Skeletal muscle tissue (tissue), 4 donors: ENCODE results near the gene SSR4. TPM values are rescaled to one million over a fixed set of nuclear protein-coding genes. Genes with fewer than 3 reads are reported as not detected.

Source experiments
- H3K27ac ChIP-seq: one replicate; pipeline ENCODE4 v1.7.0; 2013; ENCODE audit warnings: mild to moderate bottlenecking, low read depth, low read length, inconsistent platforms
- H3K27me3 ChIP-seq, 3 donors: one replicate each; pipeline ENCODE4 v1.7.0; 2013; ENCODE audit warnings: low read length in 3 of 3; ENCODE audit not compliant: control insufficient read depth in 3 of 3, insufficient read depth in 3 of 3
- H3K36me3 ChIP-seq, 3 donors: one replicate each; pipeline ENCODE4 v1.7.0; 2013; ENCODE audit warnings: low read length in 3 of 3; ENCODE audit not compliant: control insufficient read depth in 3 of 3, insufficient read depth in 3 of 3
- H3K4me1 ChIP-seq, 3 donors: one replicate each; pipeline ENCODE4 v1.7.0; 2013; ENCODE audit warnings: low read length in 3 of 3, mild to moderate bottlenecking in 3 of 3; ENCODE audit not compliant: control insufficient read depth in 3 of 3, insufficient read depth in 3 of 3
- H3K4me3 ChIP-seq, 3 donors: one replicate each; pipeline ENCODE4 v1.7.0; 2013; ENCODE audit warnings: low read length in 3 of 3
- H3K9ac ChIP-seq, 3 donors: one replicate each; pipeline ENCODE4 v1.7.0; 2013; ENCODE audit warnings: low read length in 3 of 3, mild to moderate bottlenecking in 3 of 3, moderate library complexity in 2 of 3, low read depth in 1 of 3
- H3K9me3 ChIP-seq, 3 donors: one replicate each; pipeline ENCODE4 v1.7.0; 2013; ENCODE audit warnings: low read length in 3 of 3; ENCODE audit not compliant: control insufficient read depth in 3 of 3
- total RNA-seq: library from RNA; depleted of rRNA; stranded (reverse); fragments of >200 nt; gene quantifications from one replicate; pipeline ENCODE4 v1.2.3, GENCODE V29; 2014
- donor health status: Osteomylitis.

SSR4 gene
- total RNA-seq, 1 donor from 2014 or later, result 85.6 TPM

DNA sequence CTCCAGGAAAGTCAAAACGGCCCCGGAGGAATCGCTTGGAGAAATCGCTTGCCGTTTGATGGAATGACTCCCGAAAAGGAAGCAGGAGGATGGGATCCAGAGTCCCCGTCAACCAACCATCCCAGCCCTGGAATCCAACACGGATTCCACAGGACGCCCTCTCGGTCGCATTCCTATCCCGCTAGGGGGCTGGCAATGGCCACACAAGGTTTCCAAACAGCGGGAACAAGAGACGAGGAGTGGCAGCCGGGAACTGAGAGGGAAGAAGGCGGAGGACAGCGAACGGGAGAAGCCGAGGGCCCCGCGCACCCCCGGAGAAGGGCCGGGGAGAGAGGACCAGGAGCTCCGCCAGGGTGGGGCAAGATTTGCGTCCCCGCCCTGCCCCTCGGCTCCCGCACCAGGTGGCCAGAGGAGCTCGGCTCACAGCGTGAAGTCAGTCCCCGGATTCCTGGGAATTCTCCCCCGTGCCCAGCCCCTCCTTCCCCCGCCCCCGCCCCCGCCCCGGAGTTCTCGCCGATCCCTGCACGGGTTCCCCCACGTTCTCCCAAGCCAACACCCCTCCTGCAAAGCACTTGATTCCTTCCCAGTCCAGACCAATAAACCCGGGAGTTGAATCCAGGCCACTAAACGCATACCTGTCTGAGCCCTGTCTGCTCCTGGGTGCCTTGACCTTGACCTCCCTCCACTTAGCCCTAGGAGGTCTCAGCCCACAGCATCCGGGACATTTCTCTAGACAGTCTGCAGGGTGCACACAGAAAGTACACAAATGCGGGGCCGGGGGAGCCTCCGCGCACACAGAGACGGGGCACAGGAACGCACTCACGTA lies 34.5 kb downstream of the SSR4 start:
- no peaks in the 10 kb centered on the region for H3K36me3 ChIP-seq
- peak overlapping the region; percentile 1 to 38 (median 35) for H3K4me3 ChIP-seq
- H3K4me1 ChIP-seq, result peaks cover 0 to 3% (median 0%) of the 10 kb centered on the region in 3 donors
- no peaks in the 10 kb centered on the region for H3K9me3 ChIP-seq
- peak overlapping the region in 1 of 3 donors; percentile 16 for H3K9ac ChIP-seq
- peaks cover 0 to 28% (median 4%) of the 10 kb centered on the region in 3 donors for H3K27me3 ChIP-seq
- no peak overlapping the region for H3K27ac ChIP-seq

DNA sequence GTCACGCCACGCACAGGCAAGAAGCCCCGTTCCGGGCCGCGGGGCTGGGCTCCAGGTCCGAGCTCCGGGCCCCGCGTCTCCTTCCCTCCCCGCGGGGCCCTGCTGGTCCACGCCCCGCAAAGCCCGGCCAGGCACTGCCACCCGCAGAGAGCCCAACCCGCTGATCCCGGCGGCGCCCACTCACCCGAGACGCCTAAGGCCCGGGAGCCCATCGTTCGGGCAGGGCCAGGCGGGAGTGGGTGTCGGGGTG lies 35.0 kb downstream of the SSR4 start:
- H3K9me3 ChIP-seq, result no peaks in the 10 kb centered on the region
- no peak overlapping the region for H3K27ac ChIP-seq
- peaks cover 0 to 26% (median 3%) of the 10 kb centered on the region in 3 donors for H3K27me3 ChIP-seq
- H3K9ac ChIP-seq, result peak overlapping the region in 1 of 3 donors; percentile 16
- peaks cover 0 to 3% (median 0%) of the 10 kb centered on the region in 3 donors for H3K4me1 ChIP-seq
- H3K36me3 ChIP-seq, result no peaks in the 10 kb centered on the region
- peak overlapping the region in 2 of 3 donors; percentile 1 to 35 for H3K4me3 ChIP-seq

DNA sequence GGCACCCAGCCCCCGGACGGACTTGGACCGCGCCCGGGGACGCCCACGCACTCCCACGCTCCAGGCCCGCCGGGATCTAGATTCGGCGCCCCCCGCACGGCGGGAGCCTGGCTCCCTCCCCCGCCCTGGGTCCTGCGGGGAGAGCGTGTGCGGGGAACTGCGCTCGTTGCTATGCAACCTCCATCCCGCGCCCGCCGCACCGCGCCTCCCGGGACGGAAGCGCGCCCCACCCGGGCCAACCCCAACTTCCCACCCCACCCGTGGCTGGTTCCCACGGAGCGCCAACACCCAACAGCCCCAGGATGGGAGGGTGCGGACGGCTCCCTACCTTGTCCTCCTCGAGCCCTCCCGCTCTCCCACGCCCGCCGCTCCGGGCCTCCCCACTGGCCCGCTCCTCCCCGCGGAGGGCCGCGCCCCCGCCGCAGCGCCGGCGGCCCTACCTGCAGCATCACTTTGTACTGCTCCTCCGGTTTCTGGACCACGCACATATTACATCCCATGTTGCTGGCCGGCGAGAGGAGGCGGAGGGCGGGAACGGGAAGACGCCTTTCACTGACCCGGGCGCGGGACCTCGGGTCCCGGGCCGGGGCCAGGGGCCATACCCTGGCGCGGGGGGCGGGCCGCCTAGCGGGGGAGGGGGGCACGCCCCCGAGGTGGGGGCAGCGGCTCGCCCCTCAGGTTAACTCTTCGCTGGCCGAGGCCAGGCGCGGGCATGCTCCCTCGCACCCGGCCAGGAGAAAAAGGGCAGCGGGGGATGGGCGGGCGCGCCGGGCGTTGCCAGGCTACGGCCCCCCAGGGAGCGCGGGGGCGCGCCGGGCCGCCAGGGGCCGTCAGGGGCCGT lies 35.6 kb downstream of the SSR4 start, which contains the start of gene PDZD4:
Gene PDZD4, minus strand, starts transcription at position 746 of the 841 bp plus-strand sequence. Its CDS starts 246 bp downstream, at position 500.
- H3K9ac ChIP-seq, result peak within 1 kb of the TSS in 1 of 3 donors; percentile 16
- peaks cover 0 to 3% (median 0%) of the 10 kb centered on the region in 3 donors for H3K4me1 ChIP-seq
- no peak within 1 kb of the TSS for H3K27ac ChIP-seq
- H3K36me3 ChIP-seq, result no peaks in the 10 kb centered on the region
- peaks cover 0 to 25% (median 3%) of the 10 kb centered on the region in 3 donors for H3K27me3 ChIP-seq
- peak within 1 kb of the TSS in 2 of 3 donors; percentile 1 to 35 for H3K4me3 ChIP-seq
- H3K9me3 ChIP-seq, result no peaks in the 10 kb centered on the region

DNA sequence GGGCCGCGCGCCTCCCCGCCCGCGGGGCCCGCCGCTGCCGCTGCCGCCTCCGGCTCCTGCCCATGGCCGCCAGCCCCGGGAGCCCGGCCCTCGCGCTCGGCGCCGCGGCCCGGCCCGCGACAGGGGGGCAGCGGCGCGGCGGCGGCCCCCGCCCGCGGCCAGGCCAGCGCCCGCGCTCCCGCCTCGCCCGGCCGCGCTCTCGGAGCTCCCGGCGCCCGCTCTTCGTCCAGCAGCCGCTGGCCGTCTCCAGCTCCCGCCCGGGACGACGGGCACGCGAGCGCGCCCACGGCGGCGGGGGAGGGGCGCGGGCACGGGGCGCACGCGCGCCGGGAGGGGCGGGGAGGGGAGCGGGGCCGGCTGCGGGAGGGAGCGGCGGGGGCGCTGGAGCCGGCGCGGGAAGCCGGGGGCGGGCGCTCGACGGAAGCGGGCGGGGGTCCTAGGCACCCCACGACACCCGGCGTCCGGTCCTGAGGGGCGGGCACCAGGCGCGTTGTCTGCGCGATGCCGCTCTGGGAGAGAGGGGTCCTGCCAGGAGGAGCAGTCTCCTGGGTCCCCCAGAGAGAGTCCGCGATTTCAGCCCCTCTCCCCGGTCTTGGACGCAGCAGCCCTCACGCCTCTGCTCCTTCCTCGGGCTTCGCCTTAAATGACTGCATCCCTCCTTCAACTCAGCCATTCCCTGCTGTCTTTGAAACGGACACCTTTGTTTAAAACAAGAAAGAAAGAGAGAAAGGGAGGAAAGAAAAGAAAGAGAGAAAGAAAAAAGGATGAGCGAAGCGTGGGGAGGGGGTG lies 36.4 kb downstream of the SSR4 start:
- peaks cover 0 to 25% (median 3%) of the 10 kb centered on the region in 3 donors for H3K27me3 ChIP-seq
- no peak overlapping the region for H3K4me3 ChIP-seq
- H3K9ac ChIP-seq, result no peak overlapping the region
- H3K4me1 ChIP-seq, result peaks cover 0 to 3% (median 0%) of the 10 kb centered on the region in 3 donors
- no peak overlapping the region for H3K27ac ChIP-seq
- H3K9me3 ChIP-seq, result no peaks in the 10 kb centered on the region
- H3K36me3 ChIP-seq, result no peaks in the 10 kb centered on the region

GRCh38 chrX:153831429-153832150 lies 37.1 kb downstream of the SSR4 start:
- H3K9ac ChIP-seq, result no peak overlapping the region
- H3K27ac ChIP-seq, result no peak overlapping the region
- H3K4me1 ChIP-seq, result peaks cover 0 to 3% (median 0%) of the 10 kb centered on the region in 3 donors
- peaks cover 0 to 25% (median 3%) of the 10 kb centered on the region in 3 donors for H3K27me3 ChIP-seq
- no peaks in the 10 kb centered on the region for H3K36me3 ChIP-seq
- H3K9me3 ChIP-seq, result no peaks in the 10 kb centered on the region
- no peak overlapping the region for H3K4me3 ChIP-seq

- no peak overlapping the region for H3K27ac ChIP-seq
- H3K4me1 ChIP-seq, result peaks cover 0 to 3% (median 0%) of the 10 kb centered on the region in 3 donors
- H3K36me3 ChIP-seq, result no peaks in the 10 kb centered on the region
- H3K9ac ChIP-seq, result no peak overlapping the region
- no peak overlapping the region for H3K4me3 ChIP-seq
- H3K9me3 ChIP-seq, result no peaks in the 10 kb centered on the region
- H3K27me3 ChIP-seq, result peaks cover 0 to 23% (median 3%) of the 10 kb centered on the region in 3 donors
These were observed 38.3 kb downstream of the SSR4 start for GRCh38 chrX:153832728-153833127.

DNA sequence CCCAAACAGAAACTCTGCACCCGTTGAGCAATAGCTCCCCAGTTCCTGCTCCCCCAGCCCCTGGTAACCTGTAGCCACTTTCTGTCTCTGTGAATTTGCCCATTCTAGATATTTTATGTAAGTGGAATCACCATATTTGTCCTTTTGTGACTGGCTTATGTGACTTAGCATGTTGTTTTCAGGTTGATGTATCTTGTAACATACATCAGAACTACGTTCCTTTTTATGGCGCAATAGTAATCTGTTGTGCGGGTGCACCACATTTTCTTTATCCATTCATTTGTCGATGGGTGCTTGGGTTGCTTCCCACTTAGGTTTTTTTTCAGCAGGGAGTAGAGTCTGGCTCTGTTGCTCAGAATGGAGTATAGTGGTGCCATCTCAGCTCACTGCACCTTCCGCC lies 42.5 kb downstream of the SSR4 start:
- H3K36me3 ChIP-seq, result no peaks in the 10 kb centered on the region
- peaks cover 0 to 9% (median 0%) of the 10 kb centered on the region in 3 donors for H3K27me3 ChIP-seq
- H3K9ac ChIP-seq, result no peak overlapping the region
- no peaks in the 10 kb centered on the region for H3K9me3 ChIP-seq
- H3K4me3 ChIP-seq, result no peak overlapping the region
- no peak overlapping the region for H3K27ac ChIP-seq
- peaks cover 0 to 3% (median 0%) of the 10 kb centered on the region in 3 donors for H3K4me1 ChIP-seq

DNA sequence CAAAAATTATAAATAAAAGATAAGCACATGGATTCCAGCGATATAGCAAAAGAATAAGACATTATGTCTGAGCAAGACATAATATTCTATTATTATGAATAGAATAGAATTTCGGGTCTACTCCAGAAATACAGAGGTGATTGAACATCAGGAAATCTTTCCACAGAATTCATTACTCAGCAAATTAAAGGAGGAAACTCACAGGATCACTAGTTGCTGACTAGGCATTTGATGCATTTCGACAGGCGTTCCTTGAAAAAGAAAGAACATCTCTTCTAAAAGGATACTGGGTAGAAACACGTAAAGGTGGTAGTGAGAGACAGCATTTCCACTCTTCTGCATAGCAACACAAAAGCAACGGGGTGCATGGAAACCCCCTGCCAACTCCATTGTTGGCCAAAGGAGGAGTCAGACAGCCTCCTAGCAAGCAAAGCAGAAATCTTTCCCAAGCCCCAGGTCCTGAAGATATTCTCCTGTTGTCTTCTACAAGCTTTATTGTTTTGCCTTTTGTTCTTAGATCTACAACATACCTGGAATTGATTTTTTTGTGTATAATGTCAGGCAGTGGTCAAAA lies 50.1 kb downstream of the SSR4 start:
- H3K27me3 ChIP-seq, result peaks cover 0 to 7% (median 0%) of the 10 kb centered on the region in 3 donors
- no peak overlapping the region for H3K27ac ChIP-seq

GRCh38 chrX:153845195-153845594 lies 50.7 kb downstream of the SSR4 start:
- Histone ChIP-seq H3K27ac (no peak overlapping the region), H3K9ac (no peak overlapping the region), H3K9me3 (no peaks in the 10 kb centered on the region), H3K4me1 (no peaks in the 10 kb centered on the region), H3K36me3 (no peaks in the 10 kb centered on the region), H3K27me3 (peaks cover 0 to 7% (median 0%) of the 10 kb centered on the region in 3 donors), H3K4me3 (no peak overlapping the region)

More for the DNA sequence above, 50.1 kb downstream of the SSR4 start:
- H3K9me3 ChIP-seq, result no peaks in the 10 kb centered on the region
- H3K9ac ChIP-seq, result no peak overlapping the region
- H3K4me3 ChIP-seq, result no peak overlapping the region
- no peaks in the 10 kb centered on the region for H3K4me1 ChIP-seq
- no peaks in the 10 kb centered on the region for H3K36me3 ChIP-seq
